GM19395 (cell line): ENCODE results near the gene KBTBD4.
A peak's percentile ranks its signal among the peaks of the same experiment; 100 is the strongest.

ENCODE experiments used
- ATAC-seq: cut with Tn5 transposase; IDR thresholded peaks from one replicate; pipeline ENCODE4 v1.9.1; 2021; ENCODE audit warnings: mild to moderate bottlenecking, moderate library complexity; ENCODE audit not compliant: unreplicated experiment

Gene KBTBD4

GRCh38 chr11:47578524-47579494 is at the start of gene KBTBD4, which contains the start of gene NDUFS3:
Gene KBTBD4 (minus strand): TSS chr11:47578970. CDS start chr11:47578951, 19 bp downstream.
Gene NDUFS3 (plus strand): TSS chr11:47579074. CDS start chr11:47579092, 18 bp downstream.
- ATAC-seq: peak; percentile 96

- no peak for ATAC-seq
These were observed 49.3 kb upstream of the KBTBD4 start for GRCh38 chr11:47628026-47628425.

- ATAC-seq: no peak
These were observed 47.5 kb upstream of the KBTBD4 start for GRCh38 chr11:47626234-47626633.

GRCh38 chr11:47620836-47621378 is 42.1 kb upstream of the KBTBD4 start:
- ATAC-seq: no peak

GRCh38 chr11:47617417-47617809 is 38.6 kb upstream of the KBTBD4 start:
- ATAC-seq: no peak

GRCh38 chr11:47616726-47617416 is 38.1 kb upstream of the KBTBD4 start:
- ATAC-seq: no peak

- ATAC-seq: no peak
These were observed 36.5 kb upstream of the KBTBD4 start for GRCh38 chr11:47615249-47615648.

- peak; percentile 93 for ATAC-seq
These were observed 32.6 kb upstream of the KBTBD4 start for GRCh38 chr11:47611348-47611794.

- no peak for ATAC-seq
These were observed 30.9 kb upstream of the KBTBD4 start for GRCh38 chr11:47609675-47610074.

GRCh38 chr11:47607380-47607779 is 28.6 kb upstream of the KBTBD4 start:
- no peak for ATAC-seq

- no peak for ATAC-seq
These were observed 28.0 kb upstream of the KBTBD4 start for GRCh38 chr11:47606731-47607130.

GRCh38 chr11:47605921-47606320 is 27.2 kb upstream of the KBTBD4 start:
- ATAC-seq: no peak

GRCh38 chr11:47603295-47603694 is 24.5 kb upstream of the KBTBD4 start:
- ATAC-seq: no peak

GRCh38 chr11:47599902-47600301 is 21.1 kb upstream of the KBTBD4 start:
- no peak for ATAC-seq

GRCh38 chr11:47595967-47596366 is 17.2 kb upstream of the KBTBD4 start:
- ATAC-seq: no peak

GRCh38 chr11:47595029-47595428 is 16.3 kb upstream of the KBTBD4 start:
- ATAC-seq: no peak

GRCh38 chr11:47593934-47594855 is 15.4 kb upstream of the KBTBD4 start, which contains the start of gene C1QTNF4:
Gene C1QTNF4 (minus strand): TSS chr11:47594411. CDS start chr11:47590810, 3,601 bp downstream.
- no peak for ATAC-seq

GRCh38 chr11:47593492-47593933 is 14.7 kb upstream of the KBTBD4 start:
- ATAC-seq: no peak

- ATAC-seq: no peak
These were observed 14.2 kb upstream of the KBTBD4 start for GRCh38 chr11:47592970-47593369.

GRCh38 chr11:47592251-47592650 is 13.5 kb upstream of the KBTBD4 start:
- ATAC-seq: no peak
